Right kidney (tissue), 1 donor: ENCODE measurements around the gene LEFTY1.

Experiments
- DNase-seq: peaks from one replicate; pipeline ENCODE4 v3.0.0-alpha.2; 2016

The LEFTY1 gene

DNA sequence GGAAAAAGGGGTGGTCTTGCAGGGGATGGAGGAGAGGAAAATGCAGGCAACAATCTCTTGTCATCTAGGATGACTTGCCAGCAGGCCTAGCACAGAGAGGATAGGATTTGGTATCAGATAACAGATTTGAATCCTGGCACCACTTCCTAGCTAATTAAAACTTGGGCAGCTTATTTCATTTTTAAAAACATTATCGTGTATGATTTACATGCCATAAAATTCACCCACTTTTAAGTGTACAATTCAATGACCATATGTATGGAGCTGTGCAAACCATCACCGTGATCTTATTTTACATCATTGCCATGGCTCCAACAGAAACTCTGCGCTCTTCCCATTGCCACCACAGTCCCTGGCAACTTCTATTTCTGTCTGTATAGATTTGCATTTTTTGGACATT is 28.2 kb upstream of the LEFTY1 start:
- DNase-seq = no peak

DNA sequence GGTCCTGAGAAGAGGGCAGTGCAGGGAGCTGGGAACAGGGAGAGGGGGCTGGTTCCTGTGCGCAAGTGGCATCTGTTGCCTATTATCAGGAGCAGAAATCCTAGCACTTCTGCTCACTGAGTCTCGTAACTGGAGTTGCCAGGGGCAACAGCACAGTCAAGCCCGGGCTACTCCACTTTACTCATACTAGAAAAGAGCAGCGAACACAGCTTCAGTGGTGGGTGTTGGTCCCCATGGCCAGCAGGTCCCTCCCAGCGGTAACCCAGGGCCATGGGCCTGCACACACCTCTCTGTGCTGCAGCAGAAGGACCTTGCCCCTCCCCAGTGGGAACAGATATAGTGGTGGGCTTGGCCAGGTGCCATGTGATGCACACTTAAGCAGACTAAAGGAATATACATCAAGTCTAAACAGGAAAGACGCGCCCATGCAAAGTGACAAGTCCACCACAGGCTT is 26.6 kb upstream of the LEFTY1 start:
- no peak for DNase-seq

DNA sequence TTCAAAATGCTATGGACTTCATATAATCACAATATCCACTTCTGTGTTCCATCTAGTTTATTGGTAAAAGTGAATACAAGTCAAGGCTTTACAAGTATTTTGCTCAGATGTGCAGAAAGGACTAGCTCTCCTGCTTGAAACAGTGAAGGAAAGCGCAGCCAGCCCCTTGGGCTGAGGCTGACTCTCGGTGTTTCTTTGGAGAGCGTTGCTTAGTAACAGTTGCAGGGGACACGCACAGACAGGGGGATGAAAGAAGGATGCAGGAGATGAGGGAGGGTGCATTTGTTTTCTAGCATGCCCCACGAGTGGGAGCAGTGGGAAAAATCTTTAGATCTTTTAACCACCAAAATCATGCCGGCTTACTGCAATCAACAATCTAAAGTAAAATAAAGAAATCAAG is 26.0 kb upstream of the LEFTY1 start:
- DNase-seq = no peak

DNA sequence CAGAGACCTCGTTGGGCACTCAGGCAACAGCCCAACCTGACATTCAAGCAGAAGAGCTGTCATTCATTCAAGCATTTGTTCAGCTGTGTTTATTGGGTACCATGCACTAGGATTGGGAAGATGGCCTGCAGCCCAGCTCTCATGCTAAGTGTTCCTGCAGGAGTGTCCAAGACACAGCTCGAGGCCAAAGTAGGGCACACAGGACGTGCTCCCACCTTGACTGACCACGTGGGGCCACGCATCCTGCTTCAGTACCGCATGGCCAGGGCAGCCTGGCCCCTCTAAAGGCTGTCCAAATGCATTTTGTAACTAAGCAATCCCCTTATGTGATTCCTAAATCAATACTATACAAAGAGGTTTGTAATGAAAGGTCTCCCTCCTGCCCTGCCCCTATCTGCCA is 25.4 kb upstream of the LEFTY1 start:
- DNase-seq = no peak

DNA sequence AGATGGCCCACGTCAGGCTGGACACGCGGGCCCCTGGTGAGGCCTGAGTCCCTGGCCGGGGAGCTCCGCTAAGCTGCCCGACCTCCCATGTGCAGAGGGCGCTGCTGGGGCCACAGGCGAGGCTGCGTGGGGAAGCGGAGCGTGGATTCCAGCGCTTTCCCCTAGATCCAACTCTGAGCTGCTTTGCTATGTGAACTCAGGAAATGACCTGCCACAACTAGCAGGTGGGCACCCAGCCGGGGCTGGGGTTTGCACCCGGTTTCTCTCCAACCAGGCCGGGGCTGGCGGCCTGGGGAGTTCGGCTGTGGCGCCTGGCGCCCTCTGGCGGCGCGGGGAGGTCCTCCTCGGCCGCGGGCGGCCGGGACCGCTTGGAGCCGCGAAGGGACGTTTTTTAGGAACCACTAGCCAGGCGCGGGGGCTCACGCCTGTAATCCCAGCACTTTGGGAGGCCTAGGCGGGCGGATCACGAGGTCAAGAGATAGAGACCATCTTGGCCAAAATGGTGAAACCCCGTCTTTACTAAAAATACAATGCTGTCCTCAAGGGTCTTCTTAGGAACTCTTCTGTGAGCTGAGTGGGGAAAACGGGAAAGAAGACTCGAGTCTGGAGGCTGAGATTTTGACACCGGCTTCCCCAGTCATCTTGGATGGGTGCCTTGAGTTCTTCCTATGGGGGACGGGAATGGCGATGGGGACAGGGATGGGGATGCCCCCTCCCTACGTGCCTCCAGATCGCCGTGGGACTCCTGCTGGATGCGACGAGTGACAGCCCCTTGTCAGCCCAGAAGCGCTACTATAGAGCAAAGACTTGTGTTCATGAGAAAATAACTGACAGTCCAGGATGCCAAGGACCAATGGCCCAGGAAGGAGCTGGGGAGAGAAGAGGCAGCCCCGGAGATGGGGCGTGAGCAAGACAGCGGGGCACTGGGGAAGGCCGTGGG is 22.5 kb upstream of the LEFTY1 start:
- peak; percentile 89 for DNase-seq

DNA sequence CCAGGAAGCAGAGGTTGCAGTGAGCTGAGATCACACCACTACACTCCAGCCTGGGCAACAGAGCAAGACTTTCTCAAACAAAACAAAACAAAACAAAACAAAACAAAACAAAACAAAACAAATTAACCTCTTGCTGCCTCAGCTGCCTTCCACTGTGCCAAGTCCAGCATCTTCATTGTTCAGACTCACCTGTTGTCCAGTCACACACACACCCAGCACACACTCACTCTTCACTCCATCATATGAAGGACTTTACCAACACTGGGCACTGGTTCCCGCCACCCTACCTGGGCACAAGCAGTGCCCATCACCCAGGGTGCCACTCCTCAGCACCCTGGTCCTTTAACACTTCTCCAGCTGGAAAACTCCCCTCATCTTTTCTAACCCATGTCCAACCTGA is 20.5 kb upstream of the LEFTY1 start:
- DNase-seq = no peak

DNA sequence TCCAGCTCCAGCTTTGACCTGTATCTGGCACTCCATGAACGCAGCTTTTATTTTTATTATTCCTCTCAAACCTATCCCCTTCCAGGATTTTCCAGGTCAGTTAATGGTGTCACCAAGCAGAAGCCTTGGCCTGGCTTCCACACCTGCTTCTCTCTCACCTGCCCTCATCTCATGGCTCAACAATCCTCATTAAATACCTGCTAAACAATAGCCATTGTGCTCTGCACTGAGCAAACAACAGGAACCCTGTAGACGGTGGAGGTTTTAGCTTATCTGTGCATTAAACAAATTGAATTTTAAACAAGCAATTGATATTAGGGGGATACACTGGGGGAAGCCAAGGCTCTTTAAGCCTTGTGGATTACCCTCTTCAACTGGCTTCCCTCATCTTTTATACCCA is 19.8 kb upstream of the LEFTY1 start:
- no peak for DNase-seq

DNA sequence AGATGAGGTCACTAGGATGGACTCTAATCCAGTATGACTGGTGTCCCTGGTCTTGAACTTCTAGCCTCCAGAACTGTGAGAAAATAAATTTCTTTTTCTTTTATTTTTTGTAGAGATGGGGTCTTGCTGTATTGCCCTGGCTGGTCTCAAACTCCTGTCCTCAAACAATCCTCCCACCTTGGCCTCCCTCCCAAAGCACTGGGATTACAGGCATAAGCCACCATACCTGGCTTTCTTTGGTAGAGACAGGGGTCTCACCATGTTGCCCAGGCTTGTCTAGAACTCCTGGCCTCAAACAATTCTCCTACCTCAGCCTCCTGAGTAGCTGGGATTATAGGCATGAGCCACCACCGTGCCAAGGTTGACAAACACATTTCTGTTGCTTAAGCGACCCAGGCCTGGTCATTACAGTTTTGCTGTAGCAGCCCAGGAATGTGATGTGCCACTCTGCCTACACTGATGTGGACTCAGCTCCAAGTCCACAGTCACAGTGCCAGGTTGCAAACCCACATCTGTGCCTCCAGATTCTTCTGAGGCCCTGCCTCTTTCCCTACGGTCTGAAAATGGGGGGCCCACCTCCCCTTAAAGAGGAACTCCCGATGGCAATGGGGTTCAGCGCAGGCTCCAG is 19.2 kb upstream of the LEFTY1 start:
- no peak for DNase-seq

DNA sequence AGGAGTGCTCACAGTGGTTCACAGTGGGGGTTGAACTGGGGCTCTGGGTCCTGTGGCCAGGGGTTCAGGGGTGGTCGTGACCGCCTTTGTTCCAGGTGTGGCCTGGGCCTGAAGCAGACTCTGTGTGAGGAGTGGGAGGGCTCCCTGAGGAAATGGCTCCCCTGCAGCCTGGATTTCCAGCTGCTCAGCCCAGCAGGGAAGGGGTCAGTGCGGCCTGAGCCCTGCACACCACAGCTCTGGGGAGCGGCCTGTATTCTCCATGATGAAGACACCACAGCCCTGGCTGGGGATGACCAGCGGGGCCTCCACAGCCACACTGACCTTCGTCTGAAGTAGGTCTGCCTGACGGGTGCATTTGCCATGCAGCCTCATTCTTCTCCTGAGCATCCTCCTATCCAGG is 18.4 kb upstream of the LEFTY1 start:
- no peak for DNase-seq

DNA sequence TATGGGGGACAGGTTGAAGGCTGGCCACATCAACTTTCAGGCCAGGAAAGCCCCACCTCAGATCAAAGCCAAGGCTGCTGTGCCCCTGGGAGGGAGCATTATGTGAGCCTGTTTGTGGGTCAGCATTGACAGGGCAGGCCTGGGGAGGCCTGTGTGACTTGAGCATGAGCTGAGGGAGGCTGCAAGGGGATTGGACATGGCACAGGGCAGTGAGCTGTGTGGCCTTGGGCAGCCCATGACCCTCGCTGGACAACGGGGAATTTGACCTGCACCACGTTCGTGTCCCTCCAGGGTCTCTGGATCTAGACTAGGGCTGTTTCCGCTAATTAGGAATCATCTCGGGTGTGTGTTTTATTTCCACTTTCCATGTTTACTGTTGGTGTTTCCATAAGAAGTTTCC is 17.5 kb upstream of the LEFTY1 start:
- no peak for DNase-seq

DNA sequence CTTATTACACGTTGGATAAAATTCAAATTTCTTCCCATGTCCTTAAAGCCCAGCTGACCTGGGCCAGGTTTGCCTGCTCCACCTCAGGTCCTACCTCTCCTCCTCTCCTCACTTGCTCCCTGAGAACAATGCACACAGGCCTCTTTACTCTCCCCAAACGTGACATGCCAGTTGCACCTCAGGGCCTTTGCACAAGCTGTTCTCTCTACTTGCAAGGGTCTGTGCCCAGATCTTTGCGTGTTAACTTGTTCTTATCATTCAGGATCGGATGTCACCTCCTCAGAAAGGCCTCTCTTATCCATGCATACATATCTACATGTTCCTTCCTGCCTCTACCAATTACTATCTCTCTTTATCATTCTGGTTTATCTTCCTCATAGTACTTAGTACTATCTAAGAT is 14.7 kb upstream of the LEFTY1 start:
- DNase-seq = no peak

DNA sequence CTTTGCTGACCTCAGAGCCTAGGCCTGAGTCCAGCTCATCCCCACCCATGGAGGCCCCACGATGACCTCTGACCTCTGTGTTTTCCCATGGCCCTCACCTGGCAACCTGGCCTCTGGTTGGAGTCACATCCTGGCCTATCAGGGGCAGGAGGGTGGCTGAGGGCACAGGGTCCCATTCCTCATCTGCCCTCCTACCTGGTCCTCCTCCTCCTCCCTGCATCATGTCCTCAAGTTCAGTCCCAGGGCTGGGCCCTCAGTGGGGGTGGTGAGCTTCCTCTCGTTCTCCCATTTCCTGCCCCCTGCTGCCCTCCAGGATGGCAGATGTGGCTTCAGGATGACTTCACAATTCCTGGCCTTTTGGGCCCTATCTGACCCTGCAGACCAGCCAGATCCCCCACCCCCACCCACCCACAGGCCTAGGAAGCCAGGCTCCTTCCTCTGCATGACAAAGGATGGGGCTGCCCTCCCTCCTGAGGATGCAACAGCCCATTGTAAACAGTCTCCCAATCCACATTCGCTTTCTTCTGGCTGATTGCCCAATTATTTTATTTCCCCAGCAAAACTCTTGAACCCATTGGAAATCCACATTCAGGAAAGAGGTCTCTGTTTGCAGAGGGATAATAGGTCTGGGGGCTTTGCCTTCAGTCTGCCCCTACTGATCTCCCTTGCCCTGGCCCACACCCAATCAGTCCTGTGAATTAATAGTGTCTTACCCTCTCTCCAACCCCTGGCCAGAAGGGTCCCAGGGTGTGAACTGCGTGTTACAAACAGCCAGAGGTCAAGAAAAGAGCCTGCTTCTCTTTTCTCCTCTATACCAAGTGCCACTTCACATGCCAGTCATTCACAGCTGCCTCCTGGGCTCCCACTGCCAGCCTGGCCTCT is 10.3 kb upstream of the LEFTY1 start:
- DNase-seq = no peak

DNA sequence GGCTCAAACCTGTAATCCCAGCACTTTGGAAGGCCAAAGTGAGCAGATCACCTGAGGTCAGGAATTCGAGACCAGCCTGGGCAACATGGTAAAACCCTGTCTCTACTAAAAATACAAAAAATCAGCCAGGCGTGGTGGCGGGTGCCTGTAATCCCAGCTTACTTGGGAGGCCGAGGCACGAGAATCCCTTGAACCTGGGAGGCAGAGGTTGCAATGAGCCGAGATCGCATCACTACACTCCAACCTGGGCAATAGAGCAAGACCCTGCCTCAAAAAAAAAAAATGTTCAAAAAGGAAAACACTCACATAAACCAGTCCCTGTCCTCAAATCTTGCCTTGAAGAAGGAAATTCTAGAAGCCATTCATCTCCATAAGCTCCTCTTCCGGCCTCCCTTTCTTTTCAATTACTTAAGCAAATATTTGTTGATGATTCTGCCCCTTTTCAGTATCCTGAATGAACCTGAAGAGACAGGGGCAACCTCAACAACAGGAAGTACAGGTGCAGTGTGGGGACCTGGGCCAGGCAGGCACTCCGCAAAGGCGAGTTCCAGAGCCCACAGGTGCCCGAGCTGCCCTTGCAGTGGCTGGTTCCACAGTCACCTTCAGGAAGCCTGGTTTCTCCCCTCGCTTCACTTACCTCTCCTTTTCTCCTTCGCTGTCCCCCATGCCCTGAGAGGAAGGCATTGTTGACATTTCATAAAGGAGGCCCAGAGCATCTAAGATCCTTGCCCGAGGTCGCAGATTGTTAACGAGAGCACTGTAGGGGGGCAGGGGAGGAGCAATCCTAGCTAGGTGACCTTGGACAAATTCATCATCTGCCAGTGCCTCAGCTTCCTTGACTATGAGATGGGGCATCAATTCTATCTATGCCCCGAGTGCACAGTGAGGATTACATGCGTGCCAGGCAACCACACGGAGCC is 8.9 kb upstream of the LEFTY1 start:
- no peak for DNase-seq

DNA sequence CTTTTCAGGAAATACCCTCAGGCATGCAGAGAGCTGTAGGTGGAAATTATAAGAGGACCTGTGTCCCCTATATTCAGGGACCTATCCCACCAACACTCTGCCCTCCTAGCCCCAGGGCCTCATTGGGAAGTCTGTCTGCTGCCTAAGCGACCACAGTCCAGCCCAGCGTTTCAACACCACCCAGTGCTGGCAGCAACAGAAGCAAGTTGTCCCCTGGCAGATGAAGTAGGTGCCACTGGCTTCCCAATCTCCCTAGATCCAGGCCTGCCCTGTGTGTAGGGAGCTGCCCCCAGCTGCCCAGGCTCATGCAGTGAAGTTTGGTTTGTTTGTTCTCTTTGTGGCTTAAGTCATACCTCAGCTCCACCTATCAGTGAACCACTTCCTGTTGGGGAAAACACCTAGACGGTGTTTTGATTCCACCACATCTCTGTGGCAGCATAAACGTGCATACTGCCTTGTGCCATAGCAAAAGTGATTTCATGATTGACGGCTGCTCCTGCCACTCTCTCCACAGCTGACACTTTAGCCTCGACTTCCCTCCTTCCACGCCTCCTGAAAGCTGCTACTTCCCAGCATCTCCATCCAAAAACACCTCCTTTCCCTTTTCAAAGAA is 8.1 kb upstream of the LEFTY1 start:
- DNase-seq = no peak

DNA sequence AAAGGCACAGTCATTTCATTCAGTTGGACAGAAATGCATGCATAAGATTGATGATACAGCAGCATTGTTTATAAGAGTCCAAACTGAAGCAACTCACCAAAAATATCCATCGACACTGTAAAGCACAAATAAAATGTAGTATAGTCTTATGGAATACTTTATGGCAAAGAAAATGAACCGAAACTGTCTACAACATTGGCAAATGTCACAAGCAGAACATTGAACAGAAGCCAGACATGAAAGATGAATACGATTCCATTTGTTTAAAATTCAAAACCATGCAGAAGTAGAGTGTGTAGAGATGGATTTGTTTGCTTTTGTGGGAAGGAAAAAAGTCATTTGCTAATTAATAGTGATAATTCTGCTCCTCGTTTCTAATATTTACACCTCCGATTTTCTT is 7.5 kb upstream of the LEFTY1 start:
- DNase-seq = no peak

DNA sequence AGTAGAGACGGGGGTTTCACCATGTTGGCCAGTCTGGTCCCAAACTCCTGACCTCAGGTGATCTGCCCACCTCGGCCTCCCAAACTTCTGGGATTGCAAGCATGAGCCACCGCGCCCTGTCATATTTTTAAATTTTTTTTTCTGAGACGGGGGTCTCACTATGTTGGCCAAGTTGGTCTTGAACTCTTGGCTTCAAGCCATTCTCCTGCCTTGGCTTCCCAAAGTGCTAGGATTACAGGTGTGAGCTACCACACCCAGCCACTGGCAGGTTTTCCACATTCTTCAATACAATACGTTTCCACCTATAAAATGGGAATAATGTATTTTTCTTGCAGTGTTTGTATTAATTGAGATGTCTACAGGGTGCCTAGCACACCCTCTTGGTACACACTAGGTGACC is 3.4 kb upstream of the LEFTY1 start:
- no peak for DNase-seq

DNA sequence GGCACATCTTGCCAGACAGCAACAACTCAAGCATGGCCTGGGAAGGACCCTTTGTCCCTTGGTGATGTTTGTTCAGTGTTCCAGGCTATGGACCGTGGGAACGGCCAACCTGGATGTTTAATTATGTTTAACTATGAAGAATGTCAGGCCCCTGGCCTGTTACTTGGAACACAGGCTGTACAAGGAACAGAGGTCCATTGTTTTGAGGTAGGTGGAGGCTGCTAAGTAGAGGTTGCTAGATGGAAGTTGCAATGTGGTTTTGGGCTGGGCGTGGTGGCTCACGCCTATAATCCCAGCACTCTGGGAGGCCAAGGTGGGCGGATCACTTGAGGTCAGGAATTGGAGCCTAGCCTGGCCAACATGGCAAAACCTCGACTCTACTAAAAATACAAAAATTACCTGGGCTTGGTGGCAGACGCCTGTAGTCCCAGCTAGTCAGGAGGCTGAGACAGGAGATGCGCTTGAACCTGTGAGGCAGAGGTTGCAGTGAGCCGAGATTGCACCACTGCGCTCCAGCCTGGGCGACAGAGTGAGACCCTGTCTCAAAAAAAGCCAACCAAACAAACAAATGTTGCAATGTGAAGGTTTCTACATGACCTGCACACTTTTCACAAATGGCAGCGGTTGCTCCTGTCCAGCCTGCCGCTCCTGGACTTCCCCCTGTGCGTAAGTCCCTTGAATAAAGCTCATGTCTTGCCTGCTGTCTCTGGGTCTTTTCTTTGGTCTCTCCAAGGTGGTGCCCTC is 2.5 kb upstream of the LEFTY1 start:
- no peak for DNase-seq

DNA sequence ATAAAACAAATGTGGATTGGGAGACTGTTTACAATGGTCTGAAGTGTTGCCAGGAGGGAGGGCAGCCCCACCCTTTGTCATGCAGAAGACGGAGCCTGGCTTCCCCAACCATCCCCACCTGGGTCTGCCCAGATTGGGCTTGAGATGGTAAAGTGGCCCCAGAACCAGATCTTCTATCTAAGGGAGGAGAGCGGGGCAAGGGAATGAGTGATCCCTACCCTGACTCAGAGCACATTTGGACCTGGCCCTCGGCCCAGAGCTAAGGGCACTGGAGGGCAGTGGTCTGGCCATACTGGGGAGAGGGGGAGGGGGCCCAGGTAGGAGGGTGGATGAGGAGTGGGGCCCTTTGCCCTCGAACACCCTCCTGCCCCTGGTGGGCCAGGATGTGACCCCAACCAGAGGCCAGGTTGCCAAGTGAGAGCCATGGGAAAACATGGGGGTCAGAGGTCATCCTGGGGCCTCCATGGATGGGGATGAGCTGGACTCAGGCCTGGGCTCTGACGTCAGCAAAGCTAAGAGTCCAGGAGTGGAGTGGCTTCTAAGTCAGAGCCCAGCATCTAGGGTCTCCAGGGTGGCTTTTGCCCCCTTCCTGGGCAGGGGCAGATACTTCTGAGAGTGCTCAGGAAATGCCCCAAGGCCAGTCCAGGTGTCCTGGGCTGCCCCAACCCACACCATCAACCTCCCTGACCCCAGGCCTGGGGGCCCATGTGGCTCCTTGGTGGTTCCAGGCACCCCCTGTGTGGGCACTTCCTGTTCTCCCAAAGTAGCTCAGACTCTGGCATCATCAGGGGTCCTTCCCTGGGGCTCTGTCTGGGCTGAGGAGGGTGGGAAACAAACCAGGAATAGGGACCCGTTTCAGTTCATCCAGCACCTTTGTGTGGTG is 1.6 kb upstream of the LEFTY1 start:
- peak; percentile 23 for DNase-seq

DNA sequence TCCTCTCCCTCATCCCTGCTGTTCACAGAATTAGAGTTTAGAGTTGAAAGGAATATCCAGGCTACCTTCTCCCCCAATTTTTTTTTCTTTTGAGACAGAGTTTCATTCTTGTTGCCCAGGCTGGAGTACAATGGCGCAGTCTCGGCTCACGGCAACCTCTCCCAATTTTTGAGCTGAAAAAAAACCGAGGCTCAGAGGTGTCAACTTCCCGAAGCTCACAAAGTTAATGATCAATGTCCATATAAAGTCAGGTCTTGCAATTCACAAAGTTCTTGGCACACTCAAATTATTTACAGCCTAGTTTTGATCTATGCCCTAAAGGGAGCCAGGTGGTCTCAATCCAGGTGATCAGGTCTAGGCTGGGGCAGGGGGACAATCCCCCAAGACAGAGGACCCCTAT is 797 bp upstream of the LEFTY1 start:
- DNase-seq = peak; percentile 18
